Measurements from ENCODE around the gene PLIN1. TPM values are rescaled to one million over a fixed set of nuclear protein-coding genes. Genes with fewer than 3 reads are reported as not detected.

The PLIN1 gene
- total and polyA plus RNA-seq, 10 donors, result 0.61 to 1.8 (median 0.96) TPM

DNA sequence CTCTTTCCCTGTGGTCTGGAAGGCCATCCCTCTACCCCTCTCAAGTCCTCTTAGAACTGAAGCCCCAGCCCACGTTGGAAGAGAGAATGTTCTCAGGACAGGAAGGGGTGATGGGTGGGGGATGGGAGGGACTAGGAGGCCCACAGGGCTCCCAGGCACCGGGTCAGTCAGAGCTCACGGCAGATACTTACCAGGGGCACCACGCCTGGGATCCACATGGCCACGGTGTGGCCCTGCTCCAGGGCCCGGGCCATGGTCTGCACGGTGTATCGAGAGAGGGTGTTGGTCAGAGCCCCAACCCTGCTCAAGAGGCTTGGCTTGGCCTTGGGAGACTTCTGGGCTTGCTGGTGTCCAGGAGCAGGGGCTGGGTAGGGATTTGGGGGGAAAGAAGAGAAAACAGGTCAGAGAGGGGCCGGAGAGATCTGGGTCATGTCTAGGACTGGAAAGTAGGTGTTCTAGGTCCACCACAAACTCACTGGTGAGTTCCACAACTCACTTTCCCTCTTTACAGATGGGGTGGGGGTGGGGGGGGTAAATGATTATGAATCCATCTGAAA, 9.8 kb downstream of the PLIN1 start:
- Histone ChIP-seq H3K27me3 (replicated peaks in 1 of 7) (peaks cover 0 to 26% (median 5%) of the 10 kb centered on the region in 7 donors), H3K4me3 (no peak overlapping the region), H3K9me3 (no peaks in the 10 kb centered on the region), H3K4me1 (peaks cover 0 to 18% (median 12%) of the 10 kb centered on the region in 6 donors), H3K27ac (no peak overlapping the region), H3K36me3 (no peaks in the 10 kb centered on the region)
- no peak for DNase-seq
- 72 to 92% (median 77%) methylated on average over 8 to 9 of the region's 9 CpGs for WGBS, 5 donors
- intact Hi-C loops (cut with DNase I; ENCODE audit: low total_unique reads), result no loop called here
- TF ChIP-seq, protein P1, sequence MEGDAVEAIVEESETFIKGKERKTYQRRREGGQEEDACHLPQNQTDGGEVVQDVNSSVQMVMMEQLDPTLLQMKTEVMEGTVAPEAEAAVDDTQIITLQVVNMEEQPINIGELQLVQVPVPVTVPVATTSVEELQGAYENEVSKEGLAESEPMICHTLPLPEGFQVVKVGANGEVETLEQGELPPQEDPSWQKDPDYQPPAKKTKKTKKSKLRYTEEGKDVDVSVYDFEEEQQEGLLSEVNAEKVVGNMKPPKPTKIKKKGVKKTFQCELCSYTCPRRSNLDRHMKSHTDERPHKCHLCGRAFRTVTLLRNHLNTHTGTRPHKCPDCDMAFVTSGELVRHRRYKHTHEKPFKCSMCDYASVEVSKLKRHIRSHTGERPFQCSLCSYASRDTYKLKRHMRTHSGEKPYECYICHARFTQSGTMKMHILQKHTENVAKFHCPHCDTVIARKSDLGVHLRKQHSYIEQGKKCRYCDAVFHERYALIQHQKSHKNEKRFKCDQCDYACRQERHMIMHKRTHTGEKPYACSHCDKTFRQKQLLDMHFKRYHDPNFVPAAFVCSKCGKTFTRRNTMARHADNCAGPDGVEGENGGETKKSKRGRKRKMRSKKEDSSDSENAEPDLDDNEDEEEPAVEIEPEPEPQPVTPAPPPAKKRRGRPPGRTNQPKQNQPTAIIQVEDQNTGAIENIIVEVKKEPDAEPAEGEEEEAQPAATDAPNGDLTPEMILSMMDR (IDR thresholded peaks at IDR 0.05 in 8 of 11, conservative IDR thresholded peaks at IDR 0.05 in 3 of 11), result no peak
- no peak for TF ChIP-seq POLR2AphosphoS5 (IDR thresholded peaks at IDR 0.05)

DNA sequence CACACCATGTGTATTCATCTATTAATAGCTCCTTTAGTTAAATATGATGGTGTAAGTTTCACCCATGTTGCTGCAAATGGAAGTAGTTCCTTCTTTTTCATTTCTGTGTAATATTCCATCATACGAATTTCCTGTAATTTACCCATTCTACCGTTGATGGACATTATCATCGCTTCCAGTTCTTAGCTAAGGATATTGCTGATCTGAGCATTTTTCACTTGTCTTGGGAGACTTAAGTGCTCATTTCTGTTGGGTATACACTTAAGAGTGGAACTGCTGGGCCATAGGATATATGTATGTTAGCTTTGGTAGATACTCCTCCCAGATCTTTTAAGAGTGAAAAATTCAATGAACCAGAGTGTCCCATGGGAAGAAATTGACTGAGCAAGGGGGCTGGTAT, 11.0 kb downstream of the PLIN1 start:
- Histone ChIP-seq H3K4me3 (no peak overlapping the region), H3K27ac (no peak overlapping the region), H3K9me3 (no peaks in the 10 kb centered on the region), H3K27me3 (replicated peaks in 1 of 7) (peaks cover 0 to 28% (median 5%) of the 10 kb centered on the region in 7 donors), H3K36me3 (no peaks in the 10 kb centered on the region), H3K4me1 (peaks cover 0 to 18% (median 12%) of the 10 kb centered on the region in 6 donors)
- TF ChIP-seq POLR2AphosphoS5 (IDR thresholded peaks at IDR 0.05) (no peak), POLR2A (IDR thresholded peaks at IDR 0.05) (no peak)
- TF ChIP-seq, protein P1 (IDR thresholded peaks at IDR 0.05 in 8 of 11, conservative IDR thresholded peaks at IDR 0.05 in 3 of 11), result no peak
- DNase-seq, result no peak
- 88 to 98% (median 91%) methylated on average over 3 of the region's 3 CpGs for WGBS, 5 donors
- intact Hi-C loops (cut with DNase I; ENCODE audit: low total_unique reads), result no loop called here

DNA sequence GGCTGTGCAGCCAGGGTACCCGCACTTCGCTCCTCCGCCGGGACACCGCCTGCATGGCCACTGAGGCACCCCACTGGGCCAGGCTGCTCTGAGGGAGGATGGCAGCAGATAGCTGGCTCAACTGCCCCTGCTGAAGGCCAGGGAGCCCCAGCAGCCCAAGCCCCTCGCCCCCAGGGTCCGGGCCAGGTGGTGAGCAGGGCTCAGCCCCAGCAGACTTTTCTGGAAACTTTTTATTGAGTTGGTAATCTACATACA, 11.5 kb downstream of the PLIN1 start:
- DNase-seq, result no peak

DNA sequence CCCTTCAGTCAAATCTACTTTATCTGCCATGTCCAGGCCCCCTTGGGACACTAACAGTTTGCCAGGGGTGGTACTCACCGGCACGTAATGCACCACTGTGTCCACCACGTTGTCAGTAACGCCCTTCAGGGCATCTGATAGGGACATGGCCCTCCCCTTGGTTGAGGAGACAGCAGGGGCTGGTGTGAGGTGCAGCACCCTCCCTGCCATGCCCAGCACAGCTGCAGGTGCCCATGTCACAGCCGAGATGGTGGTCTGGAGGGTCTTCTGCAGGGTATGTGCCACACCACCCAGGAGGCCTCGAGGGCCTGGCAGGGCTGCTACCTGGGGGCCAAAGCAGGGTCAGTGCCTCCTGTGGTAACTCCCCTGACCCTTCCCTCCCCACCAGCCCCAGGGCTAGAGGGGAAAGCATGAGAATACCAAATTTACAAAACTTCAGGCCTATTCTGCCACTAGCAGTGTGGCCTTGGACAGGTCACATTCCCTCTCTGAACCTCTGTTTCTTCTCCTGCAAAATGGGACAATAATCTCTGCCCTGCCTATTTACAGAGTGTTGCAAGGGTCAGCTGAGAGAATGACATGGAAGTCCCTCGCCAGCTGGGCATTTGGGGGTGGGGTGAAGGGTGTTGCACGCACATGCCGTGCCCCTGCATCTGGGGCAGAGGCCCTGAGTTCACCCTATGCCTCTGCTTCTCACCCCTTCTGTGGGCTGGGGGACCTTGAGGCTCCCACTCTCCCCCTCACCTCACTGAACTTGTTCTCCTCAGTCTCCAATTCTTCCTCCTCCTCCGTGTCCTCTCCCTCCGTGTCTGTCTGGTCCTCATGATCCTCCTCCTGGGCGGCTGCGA, 12.1 kb downstream of the PLIN1 start:
- intact Hi-C loops (cut with DNase I; ENCODE audit: low total_unique reads), result no loop called here
- no peak overlapping the region for H3K4me3 ChIP-seq
- no peaks in the 10 kb centered on the region for H3K9me3 ChIP-seq
- WGBS, 5 donors, result 80 to 88% (median 85%) methylated on average over 12 to 13 of the region's 13 CpGs
- H3K4me1 ChIP-seq, result peaks cover 0 to 18% (median 12%) of the 10 kb centered on the region in 6 donors
- H3K27ac ChIP-seq, result no peak overlapping the region
- no peak for TF ChIP-seq POLR2AphosphoS5 (IDR thresholded peaks at IDR 0.05)
- TF ChIP-seq, protein P1 (IDR thresholded peaks at IDR 0.05 in 8 of 11, conservative IDR thresholded peaks at IDR 0.05 in 3 of 11), result no peak
- no peak for TF ChIP-seq POLR2A (IDR thresholded peaks at IDR 0.05)
- no peak for DNase-seq
- H3K27me3 ChIP-seq (replicated peaks in 1 of 7), result peaks cover 0 to 34% (median 5%) of the 10 kb centered on the region in 7 donors
- no peaks in the 10 kb centered on the region for H3K36me3 ChIP-seq

More for the DNA sequence above, 11.5 kb downstream of the PLIN1 start:
- TF ChIP-seq POLR2AphosphoS5 (IDR thresholded peaks at IDR 0.05) (no peak), POLR2A (IDR thresholded peaks at IDR 0.05) (no peak)
- TF ChIP-seq, protein P1 (IDR thresholded peaks at IDR 0.05 in 8 of 11, conservative IDR thresholded peaks at IDR 0.05 in 3 of 11), result no peak
- intact Hi-C loops (cut with DNase I; ENCODE audit: low total_unique reads), result no loop called here
- WGBS, 5 donors, result 89 to 97% (median 95%) methylated on average over 7 of the region's 7 CpGs
- no peaks in the 10 kb centered on the region for H3K9me3 ChIP-seq
- peaks cover 0 to 18% (median 12%) of the 10 kb centered on the region in 6 donors for H3K4me1 ChIP-seq
- H3K27me3 ChIP-seq (replicated peaks in 1 of 7), result peaks cover 0 to 34% (median 5%) of the 10 kb centered on the region in 7 donors
- no peak overlapping the region for H3K27ac ChIP-seq
- H3K4me3 ChIP-seq, result no peak overlapping the region
- H3K36me3 ChIP-seq, result no peaks in the 10 kb centered on the region
